ENCODE data around the gene PRSS57.
"Not testable (repeated sequence)": the region's sequence is repeated elsewhere in the genome, so short reads cannot be mapped to it uniquely, and the experiment has no call there.

Gene PRSS57

DNA sequence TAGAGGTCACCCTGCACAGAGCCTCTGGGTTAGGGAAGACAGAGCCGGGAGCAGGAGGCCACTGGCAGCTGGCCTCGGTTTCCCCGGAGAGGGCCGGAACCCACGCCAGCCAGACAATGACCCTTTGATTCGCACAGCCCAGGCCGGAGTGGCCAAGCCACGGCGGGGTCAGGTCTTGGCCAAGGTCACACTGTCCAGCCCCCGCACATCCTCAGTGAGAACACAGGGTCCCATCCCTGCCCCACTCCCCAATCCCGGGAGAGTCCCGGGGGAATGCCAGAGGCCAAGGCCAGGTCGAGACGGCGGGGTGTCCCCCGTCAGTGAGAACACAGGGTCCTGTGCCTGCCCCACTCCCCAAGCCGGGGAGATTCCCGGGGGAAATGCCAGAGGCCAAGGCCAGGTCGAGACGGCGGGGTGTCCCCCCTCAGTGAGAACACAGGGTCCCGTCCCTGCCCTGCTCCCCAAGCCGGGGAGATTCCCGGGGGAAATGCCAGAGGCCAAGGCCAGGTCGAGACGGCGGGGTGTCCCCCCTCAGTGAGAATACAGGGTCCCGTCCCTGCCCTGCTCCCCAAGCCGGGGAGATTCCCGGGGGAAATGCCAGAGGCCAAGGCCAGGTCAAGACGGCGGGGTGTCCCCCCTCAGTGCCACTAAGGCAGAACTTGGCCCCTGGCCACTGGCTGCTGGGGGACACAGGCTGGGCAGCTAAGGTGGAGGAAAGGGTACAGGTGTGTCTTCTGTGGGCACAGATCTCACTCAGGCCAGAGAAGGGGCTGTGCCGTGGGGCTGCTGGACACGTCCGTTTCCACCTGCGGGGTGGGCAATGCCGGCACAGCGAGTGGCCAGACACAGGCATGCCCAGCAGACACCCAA lies 20.7 kb downstream of the PRSS57 start:
- no peak for DNase-seq (ENCODE audit: low read depth)

- no peak for DNase-seq (ENCODE audit: low read depth)
Observed at GRCh38 chr19:670609-671075, 24.6 kb downstream of the PRSS57 start.

DNA sequence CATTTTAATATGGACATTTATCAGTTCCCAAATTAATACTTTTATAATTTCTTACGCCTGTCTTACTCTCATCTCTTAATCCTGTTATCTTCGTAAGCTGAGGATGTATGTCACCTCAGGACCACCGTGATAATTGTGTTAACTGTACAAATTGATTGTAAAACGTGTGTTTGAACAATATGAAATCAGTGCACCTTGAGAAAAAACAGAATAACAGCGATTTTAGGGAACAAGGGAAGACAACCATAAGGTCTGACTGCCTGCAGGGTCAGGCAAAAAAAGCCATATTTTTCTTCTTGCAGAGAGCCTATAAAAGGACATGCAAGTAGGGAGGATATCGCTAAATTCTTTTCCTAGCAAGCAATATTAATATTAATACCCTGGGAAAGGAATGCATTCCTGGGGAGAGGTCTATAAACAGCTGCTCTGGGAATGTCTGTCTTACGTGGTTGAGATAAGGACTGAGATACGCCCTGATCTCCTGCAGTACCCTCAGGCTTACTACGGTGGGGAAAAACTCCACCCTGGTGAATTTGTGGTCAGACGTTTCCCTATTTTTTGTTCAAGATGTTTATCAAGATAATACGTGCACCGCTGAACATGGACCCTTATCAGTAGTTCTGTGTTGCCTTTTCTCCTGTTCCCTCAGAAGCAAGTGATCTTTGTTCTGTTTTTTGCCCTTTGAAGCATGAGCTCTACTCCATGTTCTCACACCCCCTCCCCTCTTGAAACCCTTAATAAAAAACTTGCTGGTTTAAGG lies 26.4 kb downstream of the PRSS57 start:
- not testable (repeated sequence) for DNase-seq (ENCODE audit: low read depth)

DNA sequence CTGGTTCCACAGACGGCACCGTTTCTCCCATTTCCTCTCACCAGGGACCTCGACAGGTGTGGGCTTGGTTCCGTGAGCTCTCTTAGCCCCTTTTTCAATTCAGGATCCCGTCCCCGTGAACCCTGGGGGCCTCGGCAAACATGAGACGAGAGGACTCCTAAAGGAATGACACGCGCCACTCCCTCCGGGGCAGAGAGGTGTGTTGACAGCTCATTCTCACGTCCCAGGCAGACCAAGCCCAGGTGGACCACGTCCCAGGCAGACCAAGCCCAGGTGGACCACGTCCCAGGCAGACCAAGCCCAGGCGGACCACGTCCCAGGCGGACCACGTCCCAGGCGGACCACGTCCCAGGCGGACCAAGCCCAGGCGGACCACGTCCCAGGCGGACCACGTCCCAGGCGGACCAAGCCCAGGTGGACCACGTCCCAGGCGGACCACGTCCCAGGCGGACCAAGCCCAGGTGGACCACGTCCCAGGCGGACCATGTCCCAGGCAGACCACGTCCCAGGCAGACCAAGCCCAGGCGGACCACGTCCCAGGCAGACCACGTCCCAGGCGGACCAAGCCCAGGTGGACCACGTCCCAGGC lies 28.2 kb downstream of the PRSS57 start:
- not testable (repeated sequence) for DNase-seq (ENCODE audit: low read depth)

DNA sequence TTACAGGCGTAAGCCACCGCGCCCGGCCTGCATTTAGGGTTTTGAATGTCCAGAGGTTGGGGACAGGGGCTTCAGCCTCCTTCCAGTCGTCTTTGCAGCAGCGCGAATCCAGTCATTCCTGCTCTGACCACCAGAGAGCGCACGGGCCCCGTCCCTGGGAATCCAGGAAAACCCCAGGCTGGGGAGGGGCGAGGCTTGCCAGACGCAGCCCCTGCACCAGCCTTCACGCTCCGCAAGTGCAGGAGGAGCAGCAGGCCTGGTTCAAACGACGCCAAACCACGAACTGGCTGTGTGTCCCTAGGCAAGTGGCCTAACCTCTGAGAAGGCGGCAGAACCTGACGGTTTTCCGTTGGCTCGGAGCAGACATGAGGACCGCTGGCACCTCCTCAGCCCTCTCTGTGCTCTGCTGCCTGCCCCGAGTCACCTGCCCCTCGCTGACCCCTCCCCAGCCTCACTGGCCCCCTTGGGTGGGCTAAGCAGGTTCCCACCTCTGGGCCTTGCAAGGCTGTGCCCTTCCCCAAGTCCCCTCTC lies 30.3 kb downstream of the PRSS57 start:
- DNase-seq (ENCODE audit: low read depth): peak; percentile 76

GRCh38 chr19:663682-664117 lies 31.6 kb downstream of the PRSS57 start:
- DNase-seq (ENCODE audit: low read depth): no peak

- peak; percentile 97 for DNase-seq (ENCODE audit: low read depth)
Observed at GRCh38 chr19:662962-663681, 32.1 kb downstream of the PRSS57 start, which contains the start of gene RNF126. TSS of gene RNF126 (minus strand) at chr19:663214. CDS start at chr19:663121, 93 bp downstream.

DNA sequence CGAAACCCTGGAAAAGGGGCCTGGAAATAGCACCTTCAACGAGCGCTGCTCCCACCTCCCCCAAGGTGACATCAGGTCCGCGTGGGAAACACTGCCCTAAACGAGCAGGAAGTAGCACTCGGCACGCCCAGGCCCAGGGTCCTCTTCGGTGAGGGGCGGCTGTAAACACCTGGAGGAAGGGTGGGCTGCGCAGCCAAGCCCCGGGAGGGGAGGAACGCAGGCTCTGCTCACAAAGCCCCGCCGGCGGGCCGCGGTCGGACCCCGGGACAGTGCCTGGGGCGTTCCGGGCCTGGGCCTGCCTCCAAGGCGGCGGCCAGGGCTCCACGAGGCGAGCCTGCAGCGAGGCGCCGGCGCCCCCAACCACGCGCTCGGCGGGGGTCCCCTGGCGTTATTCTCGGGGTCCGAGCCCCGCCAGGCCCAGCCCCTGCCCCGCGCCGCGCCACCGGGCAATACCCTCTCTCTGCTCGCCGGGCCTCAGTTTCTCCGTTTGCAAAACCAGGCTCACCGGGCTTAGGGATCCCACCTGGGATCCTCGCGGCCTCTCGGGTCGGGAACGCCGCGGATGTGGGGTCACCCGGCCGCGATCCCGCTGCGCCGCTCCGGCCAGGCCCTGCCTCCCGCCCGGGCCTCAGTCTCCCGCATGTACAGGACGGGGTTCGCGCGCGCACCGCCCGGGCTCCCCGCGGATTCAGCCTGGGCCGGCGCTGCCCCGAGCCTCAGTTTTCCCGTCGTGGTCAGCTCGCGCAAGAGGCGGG lies 32.9 kb downstream of the PRSS57 start:
- DNase-seq (ENCODE audit: low read depth): peak; percentile 59

- peak; percentile 53 for DNase-seq (ENCODE audit: low read depth)
Observed at GRCh38 chr19:661427-662196, 33.6 kb downstream of the PRSS57 start.

DNA sequence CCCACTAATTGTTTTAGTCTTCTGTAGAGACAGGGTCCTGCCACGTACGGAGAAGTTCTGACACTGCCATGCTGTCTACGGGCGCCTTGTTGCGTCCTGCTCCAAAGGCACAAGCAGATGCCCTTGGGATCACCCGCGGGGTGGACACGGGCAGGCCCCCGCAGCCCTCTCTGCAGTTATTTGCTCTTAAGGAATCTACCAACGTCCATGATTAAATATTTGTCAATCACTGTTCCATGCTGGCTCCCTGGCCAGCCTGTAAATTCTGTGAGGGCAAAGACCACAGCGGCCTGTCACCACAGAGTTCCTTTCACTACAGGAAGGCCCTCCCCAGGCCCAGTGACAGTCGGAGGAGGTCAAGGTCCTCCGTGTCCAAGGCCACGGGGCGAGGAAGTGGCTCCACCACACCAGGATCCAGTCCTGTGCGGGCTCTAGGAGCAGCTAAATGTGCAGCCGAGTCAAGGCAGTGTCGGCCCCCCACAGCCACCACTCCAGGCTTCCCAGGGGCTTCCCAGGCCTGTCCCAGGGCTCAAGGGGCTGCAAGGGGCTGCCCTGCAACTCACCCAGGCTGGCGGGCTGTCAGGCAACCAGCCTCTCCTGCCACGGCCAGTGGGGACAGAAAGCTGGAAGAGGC lies 34.3 kb downstream of the PRSS57 start:
- no peak for DNase-seq (ENCODE audit: low read depth)

- no peak for DNase-seq (ENCODE audit: low read depth)
Observed at GRCh38 chr19:658916-659839, 36.1 kb downstream of the PRSS57 start.

GRCh38 chr19:658059-658839 lies 37.0 kb downstream of the PRSS57 start:
- DNase-seq (ENCODE audit: low read depth): no peak

DNA sequence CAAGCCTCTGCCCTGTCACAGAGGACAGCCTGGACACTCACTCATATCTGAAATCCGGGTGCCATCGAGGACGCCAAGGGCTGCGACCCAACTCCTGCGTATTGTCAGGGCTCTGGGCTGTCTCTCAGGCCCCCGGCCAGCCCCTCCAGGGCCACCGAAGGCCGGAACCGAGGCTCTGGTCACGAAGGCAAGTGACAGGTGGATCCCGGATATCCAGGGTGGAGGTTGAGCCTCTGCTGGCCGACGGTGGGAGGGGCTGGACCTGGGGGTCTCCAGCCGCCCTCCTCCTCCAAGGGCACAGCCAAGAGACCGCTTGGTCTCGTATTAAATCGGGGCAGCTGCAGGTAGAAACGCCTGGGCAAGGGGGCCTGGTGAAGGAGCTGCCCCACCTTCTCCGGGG lies 37.6 kb downstream of the PRSS57 start:
- DNase-seq (ENCODE audit: low read depth): no peak

DNA sequence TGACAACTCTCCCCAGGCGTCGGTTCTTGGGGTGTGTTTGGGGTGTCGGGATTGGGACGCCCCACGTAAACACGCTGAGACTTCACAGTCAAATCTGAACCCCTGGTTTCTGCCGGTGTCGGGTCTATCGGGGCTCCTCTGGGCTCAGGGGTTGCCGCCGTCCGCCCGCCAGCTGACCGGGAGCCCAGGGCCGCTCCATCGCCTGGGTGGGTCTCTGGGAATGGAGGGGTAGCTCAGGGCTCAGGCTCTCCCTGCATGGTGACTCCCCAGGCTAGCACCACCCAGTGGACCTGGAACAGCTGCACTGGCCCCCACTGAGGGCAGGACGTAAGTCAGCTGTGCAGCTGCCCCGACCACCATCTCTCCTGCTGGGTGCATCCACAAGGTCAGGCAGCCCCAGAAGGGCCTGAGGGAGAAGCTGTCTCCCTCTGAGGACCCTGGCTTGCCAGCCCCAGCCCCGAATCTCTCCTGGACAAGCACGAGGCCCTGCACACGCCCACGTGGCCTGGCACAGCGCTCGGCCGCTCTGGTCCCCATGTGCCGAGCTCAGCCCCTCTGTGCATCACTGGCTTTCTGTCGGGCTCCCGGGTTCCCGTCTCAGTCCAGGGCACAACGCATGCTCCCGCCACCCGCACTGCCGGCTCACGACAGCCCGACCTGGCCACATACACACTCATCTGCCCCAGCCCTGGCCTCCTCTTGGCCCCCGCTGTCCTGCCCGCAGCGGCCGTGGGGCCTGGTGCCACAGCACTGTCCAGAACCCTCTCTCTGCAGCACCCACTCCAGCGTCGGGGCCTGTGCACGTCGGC lies 38.3 kb downstream of the PRSS57 start:
- no peak for DNase-seq (ENCODE audit: low read depth)

GRCh38 chr19:655691-656090 lies 39.6 kb downstream of the PRSS57 start:
- no peak for DNase-seq (ENCODE audit: low read depth)

- no peak for DNase-seq (ENCODE audit: low read depth)
Observed at GRCh38 chr19:653425-653824, 41.8 kb downstream of the PRSS57 start.

Measured in activated T-cell treated with anti-CD3 and anti-CD28 coated beads for 1 hour (primary cell).